Occipital lobe (tissue), 2 donors: ENCODE results near the gene ARAP1. TPM values are rescaled to one million over a fixed set of nuclear protein-coding genes. Genes with fewer than 3 reads are reported as not detected.

Experiments
- DNase-seq: peaks from one replicate; lab custom pipeline; 2025; lab: John Stamatoyannopoulos, UW
- total RNA-seq: library from RNA; depleted of rRNA; stranded (reverse); fragments of >200 nt; gene quantifications from one replicate; pipeline ENCODE4 v1.2.3, GENCODE V29; 2014

ARAP1 gene
- total RNA-seq, 1 donor from 2014 or later, result 19.3 TPM

- peak; percentile 64 for DNase-seq
Measured at GRCh38 chr11:72724851-72725723, 27.1 kb downstream of the ARAP1 start.

GRCh38 chr11:72724021-72724551, 28.1 kb downstream of the ARAP1 start:
- no peak for DNase-seq

DNA sequence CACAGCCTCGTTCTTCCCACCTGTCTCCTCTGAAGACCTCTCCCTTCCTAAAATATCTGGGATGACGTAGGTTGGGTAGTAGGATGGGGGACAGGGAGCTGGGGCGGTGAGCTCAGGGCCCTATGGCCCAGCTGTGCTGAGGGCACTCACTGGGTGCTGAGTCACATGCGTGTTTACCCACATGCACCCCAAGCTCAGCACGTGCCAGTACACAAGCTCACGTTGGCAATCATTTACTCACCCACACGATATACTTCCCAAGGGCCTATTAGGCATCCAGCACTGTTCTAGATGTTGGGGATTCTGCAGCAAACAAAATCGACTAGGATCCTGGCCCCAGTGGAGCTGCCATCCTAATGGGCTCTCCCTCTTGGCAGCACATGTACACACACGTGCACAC, 28.7 kb downstream of the ARAP1 start:
- no peak for DNase-seq

GRCh38 chr11:72722050-72722748, 30.0 kb downstream of the ARAP1 start:
- DNase-seq, result peak; percentile 74

GRCh38 chr11:72721689-72722049, 30.5 kb downstream of the ARAP1 start:
- DNase-seq, result no peak

DNA sequence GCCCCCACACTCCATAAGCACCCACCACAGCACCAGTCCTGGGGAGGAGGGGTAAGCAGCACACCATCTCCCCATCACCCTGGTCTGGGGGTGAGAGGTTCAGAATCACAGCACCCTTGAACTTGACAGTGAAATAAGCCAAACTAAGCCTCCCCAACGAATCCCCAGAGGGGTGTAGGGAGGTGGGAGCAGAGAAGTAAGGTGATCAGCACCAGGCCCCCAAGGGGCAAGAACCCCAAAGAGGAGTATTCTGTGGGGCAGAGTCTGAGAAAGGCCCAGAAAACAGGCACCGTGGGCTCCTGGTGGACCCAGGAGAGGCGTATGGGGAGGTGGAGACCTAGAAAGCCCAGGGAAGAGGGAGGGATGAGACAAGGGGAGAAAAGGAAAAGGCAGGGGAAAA, 30.9 kb downstream of the ARAP1 start:
- no peak for DNase-seq

DNA sequence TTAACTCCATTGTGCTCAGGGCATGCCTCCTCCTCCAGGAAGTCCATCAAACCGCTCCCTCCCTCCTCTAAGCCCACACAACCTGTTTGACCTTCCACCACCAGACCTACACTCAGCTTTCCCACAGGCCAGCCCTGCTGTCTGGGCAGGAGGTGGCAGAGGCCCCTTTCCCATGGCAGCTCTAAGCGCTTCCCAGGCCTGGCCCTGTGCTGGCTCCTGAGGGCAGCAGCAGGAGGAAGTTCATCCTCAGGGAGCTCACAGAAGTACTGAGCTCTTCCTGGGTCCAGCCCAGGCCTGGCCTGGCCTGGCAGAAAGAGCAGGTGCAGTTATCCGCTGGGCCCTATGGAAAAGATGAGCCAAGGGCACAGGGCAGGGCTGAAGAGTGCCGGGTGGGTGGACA, 31.4 kb downstream of the ARAP1 start:
- no peak for DNase-seq

DNA sequence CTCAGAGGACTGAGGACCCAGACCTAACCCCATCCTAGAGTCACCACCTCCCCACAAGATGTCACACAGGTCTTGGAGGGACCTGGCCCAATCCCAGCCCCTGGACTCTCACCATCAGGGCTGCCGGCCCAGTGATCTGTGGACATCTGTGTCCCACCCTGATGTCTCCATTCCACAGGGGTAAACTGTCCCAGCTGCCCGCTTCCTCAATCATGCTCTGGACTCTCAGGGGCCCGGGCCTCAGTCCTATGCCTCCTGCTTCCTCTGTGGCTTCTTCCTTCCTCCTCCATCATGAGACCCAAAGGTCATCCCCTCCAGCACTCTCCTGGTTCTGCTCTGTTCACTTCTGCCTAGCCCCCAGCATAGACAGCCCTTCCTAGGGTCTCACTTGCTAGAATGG, 32.2 kb downstream of the ARAP1 start:
- DNase-seq, result no peak

- DNase-seq, result no peak
Measured at GRCh38 chr11:72719551-72719950, 32.7 kb downstream of the ARAP1 start.

GRCh38 chr11:72719144-72719543, 33.1 kb downstream of the ARAP1 start:
- no peak for DNase-seq

GRCh38 chr11:72718101-72718501, 34.1 kb downstream of the ARAP1 start:
- no peak for DNase-seq

DNA sequence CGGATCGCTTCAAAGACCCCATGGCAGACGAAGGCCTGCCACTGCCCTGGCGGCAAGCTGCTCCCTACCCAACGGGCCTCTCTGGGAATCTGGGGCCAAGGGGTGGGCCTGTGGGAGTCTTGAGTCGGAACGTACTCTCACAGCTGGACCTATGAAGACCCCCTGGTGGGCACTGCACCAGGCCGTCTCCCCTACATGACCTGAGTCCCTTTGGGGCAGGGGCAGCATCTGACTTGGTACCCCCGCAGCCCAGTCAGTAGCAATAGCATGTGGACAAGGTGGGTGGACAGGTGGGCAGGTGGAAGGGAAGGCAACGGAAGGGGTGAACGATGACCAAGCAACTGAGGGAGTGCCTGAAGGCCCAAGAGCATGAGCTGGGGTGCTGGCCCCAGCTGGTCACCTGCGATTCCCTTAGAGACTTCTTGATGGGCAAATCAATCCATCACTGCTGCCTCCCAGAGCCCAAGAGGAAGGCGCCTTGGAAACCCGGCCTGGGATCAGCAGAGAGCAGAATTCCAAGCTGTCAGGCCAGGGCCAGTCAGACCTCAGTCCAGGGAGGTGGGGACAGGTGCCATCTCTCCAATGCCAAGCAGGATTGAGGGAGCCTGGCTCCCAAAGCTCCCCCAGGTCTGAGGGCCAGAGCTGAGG, 35.3 kb downstream of the ARAP1 start:
- no peak for DNase-seq

GRCh38 chr11:72716290-72716689, 35.9 kb downstream of the ARAP1 start:
- peak; percentile 76 for DNase-seq

GRCh38 chr11:72712841-72713240, 39.4 kb downstream of the ARAP1 start:
- DNase-seq, result no peak

DNA sequence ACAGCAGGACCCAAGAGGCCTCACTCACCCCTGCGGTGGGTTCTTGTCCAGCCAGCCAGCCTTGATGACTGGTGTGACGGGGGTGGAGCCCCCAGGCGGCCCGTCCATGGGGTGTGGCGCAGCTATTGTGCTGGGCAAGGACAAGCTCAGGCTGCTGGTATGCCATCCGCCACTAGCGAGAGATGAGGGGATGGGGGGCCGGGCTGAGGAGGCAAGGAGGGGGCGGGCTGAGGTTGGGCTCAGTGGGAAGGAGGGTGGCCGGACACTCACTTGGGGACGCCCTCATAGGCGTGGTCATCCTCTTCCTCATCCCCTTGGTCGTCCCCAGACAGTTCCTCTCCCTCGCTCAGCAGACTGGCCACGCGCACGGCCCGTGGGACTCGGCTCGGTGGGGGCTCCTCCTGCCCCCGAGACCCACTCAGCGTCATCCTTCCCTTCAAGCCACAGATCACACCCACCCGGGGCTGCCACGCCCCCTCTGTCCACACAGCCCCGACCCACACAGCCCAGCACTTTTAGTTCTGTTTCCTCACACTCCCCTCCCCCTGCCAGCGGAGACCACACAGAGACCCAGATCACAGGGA, 39.9 kb downstream of the ARAP1 start:
- no peak for DNase-seq

DNA sequence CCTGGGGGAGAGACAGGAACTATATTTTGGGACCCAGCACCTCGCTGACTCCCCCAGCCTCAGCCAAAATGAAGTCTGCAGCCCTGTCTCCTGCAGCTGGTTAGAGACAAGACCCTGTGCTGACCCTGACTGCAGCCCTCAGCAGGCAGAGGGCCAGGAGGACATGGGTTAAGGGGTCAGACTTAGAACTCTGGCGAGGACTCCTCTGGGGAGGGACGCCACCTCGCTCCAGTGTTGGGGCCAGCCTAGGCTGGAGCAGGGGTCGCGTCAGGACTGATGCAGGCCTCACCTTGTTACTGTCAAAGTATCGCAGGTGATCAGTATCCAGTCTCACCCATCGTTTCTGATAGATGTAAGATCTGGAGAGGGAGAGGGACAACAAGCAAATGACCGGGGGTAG, 41.1 kb downstream of the ARAP1 start:
- no peak for DNase-seq

DNA sequence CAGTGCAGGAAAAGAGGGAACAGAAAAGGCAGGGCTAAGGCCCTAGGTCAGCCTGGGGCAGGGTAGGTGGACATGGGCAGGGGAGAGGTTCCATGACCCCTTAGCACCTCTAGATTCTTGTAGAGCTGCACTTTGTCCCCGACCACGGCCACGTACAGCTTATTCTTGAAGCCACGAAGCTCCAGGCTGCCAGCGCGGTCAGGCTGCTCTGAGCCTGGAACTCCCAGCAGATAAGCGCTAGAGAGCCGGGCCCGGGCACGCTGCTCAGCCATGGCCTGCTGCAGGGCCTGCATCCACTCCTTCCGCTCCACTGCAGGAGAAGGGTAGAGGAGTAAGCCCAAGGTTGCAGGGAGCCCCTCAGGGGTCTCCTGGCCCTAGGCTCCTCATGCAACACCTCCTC, 41.9 kb downstream of the ARAP1 start:
- DNase-seq, result no peak

DNA sequence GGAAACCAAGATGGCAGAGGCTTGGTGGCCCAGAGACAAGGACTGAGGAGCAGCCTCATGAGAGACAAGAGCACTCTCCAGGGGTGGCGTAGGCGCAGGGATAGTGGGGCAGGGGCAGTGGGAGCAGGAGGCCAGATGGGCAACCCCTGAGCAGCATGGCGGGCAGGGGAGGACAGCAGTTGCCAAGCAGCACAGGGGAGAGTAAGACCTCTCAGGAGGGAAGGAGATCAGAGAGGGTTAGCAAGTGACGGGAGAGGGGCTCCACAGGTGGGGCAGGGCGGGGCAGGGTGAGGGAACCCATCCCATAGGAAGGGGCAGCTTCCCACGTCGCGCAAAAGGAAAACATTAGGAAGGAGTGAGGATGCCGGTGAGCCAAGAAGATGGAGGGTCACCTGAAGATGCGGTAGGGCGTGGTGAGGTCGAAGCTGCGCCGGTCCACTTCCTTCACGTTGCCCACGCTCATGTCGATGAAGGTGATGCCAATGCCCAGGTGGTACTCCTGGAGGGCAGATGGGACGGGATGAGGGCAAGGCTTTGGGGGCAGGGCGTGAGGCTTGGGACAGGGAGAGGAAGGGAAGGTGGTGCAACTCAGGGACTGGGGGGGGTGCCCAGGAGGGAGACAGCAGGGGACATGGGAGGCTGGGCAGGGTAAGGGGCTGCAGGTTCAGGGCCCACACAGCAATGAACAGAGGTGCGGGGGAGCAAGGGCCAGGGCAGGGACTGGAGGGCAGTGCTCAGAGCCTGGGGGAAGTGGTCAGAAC, 42.5 kb downstream of the ARAP1 start:
- DNase-seq, result no peak

- DNase-seq, result no peak
Measured at GRCh38 chr11:72707032-72707431, 45.2 kb downstream of the ARAP1 start.

- no peak for DNase-seq
Measured at GRCh38 chr11:72706579-72706978, 45.6 kb downstream of the ARAP1 start.
